Testis (tissue), 3 donors: ENCODE data around the gene BSN. TPM values are rescaled to one million over a fixed set of nuclear protein-coding genes. Genes with fewer than 3 reads are reported as not detected.
A peak's percentile ranks its signal among the peaks of the same experiment; 100 is the strongest.

Source experiments
- DNase-seq: peaks from one replicate; pipeline ENCODE4 v3.0.0-alpha.2; 2019
- H3K27ac ChIP-seq, 2 donors: fragments of 200-600 bp; sonication (generic); one replicate each; pipeline ENCODE4 v1.5.1; 2019
- H3K27me3 ChIP-seq: fragments of 200-600 bp; sonication (generic); one replicate; pipeline ENCODE4 v1.5.1; 2019
- H3K36me3 ChIP-seq: fragments of 200-600 bp; sonication (generic); one replicate; pipeline ENCODE4 v1.5.1; 2017; ENCODE audit warnings: low read depth; ENCODE audit errors: missing control alignments
- H3K4me1 ChIP-seq: fragments of 200-600 bp; sonication (generic); one replicate; pipeline ENCODE4 v1.5.1; 2019
- H3K4me3 ChIP-seq, 2 donors: fragments of 200-600 bp; sonication (generic); one replicate each; pipeline ENCODE4 v1.5.1; 2017 to 2019
- H3K9me3 ChIP-seq: fragments of 200-600 bp; sonication (generic); one replicate; pipeline ENCODE4 v1.5.1; 2017
- POLR2A ChIP-seq: fragments of 450-650 bp; IDR thresholded peaks from one replicate; pipeline ENCODE4 v1.6.1; 2017; ENCODE audit warnings: antibody characterized with exemption, mild to moderate bottlenecking, moderate library complexity
- WGBS, 2 donors: methylation state at CpG; one replicate each; pipeline ENCODE4 v1.1.5; 2018; 5-methylcytosine and 5-hydroxymethylcytosine counted together
- intact Hi-C: fragments of 100-400 bp; cut with DNase I; formaldehyde crosslinking; loops from one replicate; pipeline ENCODE4 v1.15.1; 2023; ENCODE audit warnings: low total_unique reads
- polyA plus RNA-seq: library from polyadenylated mRNA; stranded (reverse); fragments of 350-450 nt; fragmentation: Illumina TruSeq; extraction: RNeasy Lipid Tissue Mini Kit (QIAGEN cat#74804); gene quantifications from one replicate; pipeline ENCODE4 v1.2.3, GENCODE V29; 2014; ENCODE audit warnings: low read depth, low replicate concordance; ENCODE audit not compliant: insufficient read depth
- total RNA-seq, 2 donors: library from RNA; depleted of rRNA; stranded (reverse); fragments of >200 nt; gene quantifications; one replicate each; pipeline ENCODE4 v1.2.3, GENCODE V29; 2016
- TF ChIP-seq, protein P1 (sequence below), 3 experiments: fragments of 450-650 bp in 2 of 3; fragments of 200-600 bp in 1 of 3; sonication (generic) in 1 of 3; IDR thresholded peaks; one replicate each; pipeline ENCODE4 v1.5.1; 2016 to 2019; ENCODE audit warnings: antibody characterized with exemption in 3 of 3, mild to moderate bottlenecking in 2 of 3, moderate library complexity in 1 of 3

The BSN gene
- total and polyA plus RNA-seq, 3 donors from 2014 or later: 9.9 to 25.3 (median 18.9) TPM

DNA sequence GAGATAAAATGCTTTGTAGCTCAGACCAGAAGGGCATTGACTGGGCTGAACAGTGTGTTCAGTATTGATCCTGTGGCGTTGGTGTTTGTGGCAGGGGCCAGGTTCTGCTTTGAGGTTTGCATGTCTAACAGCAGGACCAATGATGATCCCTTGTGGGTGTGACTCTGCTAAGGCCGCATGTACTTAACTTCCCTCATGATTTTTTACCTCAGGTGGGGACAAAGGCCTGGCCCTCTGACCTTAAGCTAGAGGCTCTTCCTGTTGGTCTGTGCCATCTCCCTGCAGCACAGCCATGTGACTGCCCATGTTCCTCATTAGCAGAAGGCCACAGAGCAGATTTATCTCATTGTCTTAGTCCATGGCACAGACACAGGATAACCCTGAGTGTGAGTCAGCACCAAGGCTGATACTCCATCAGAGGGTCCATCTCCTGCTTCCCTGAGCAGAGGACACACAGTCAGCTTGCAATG, 34.3 kb upstream of the BSN start:
- H3K4me3 ChIP-seq: no peak overlapping the region
- intact Hi-C loops: no loop called here
- DNase-seq: no peak
- no peaks in the 10 kb centered on the region for H3K9me3 ChIP-seq
- peaks cover 27% of the 10 kb centered on the region for H3K4me1 ChIP-seq
- H3K27ac ChIP-seq: peak overlapping the region; percentile 11 to 25
- H3K36me3 ChIP-seq: no peaks in the 10 kb centered on the region
- WGBS, 2 donors: 72 to 87% methylated on average over 2 of the region's 2 CpGs
- TF ChIP-seq POLR2A: no peak
- TF ChIP-seq, protein P1, sequence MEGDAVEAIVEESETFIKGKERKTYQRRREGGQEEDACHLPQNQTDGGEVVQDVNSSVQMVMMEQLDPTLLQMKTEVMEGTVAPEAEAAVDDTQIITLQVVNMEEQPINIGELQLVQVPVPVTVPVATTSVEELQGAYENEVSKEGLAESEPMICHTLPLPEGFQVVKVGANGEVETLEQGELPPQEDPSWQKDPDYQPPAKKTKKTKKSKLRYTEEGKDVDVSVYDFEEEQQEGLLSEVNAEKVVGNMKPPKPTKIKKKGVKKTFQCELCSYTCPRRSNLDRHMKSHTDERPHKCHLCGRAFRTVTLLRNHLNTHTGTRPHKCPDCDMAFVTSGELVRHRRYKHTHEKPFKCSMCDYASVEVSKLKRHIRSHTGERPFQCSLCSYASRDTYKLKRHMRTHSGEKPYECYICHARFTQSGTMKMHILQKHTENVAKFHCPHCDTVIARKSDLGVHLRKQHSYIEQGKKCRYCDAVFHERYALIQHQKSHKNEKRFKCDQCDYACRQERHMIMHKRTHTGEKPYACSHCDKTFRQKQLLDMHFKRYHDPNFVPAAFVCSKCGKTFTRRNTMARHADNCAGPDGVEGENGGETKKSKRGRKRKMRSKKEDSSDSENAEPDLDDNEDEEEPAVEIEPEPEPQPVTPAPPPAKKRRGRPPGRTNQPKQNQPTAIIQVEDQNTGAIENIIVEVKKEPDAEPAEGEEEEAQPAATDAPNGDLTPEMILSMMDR (IDR thresholded peaks at IDR 0.05): no peak
- H3K27me3 ChIP-seq: no peaks in the 10 kb centered on the region

DNA sequence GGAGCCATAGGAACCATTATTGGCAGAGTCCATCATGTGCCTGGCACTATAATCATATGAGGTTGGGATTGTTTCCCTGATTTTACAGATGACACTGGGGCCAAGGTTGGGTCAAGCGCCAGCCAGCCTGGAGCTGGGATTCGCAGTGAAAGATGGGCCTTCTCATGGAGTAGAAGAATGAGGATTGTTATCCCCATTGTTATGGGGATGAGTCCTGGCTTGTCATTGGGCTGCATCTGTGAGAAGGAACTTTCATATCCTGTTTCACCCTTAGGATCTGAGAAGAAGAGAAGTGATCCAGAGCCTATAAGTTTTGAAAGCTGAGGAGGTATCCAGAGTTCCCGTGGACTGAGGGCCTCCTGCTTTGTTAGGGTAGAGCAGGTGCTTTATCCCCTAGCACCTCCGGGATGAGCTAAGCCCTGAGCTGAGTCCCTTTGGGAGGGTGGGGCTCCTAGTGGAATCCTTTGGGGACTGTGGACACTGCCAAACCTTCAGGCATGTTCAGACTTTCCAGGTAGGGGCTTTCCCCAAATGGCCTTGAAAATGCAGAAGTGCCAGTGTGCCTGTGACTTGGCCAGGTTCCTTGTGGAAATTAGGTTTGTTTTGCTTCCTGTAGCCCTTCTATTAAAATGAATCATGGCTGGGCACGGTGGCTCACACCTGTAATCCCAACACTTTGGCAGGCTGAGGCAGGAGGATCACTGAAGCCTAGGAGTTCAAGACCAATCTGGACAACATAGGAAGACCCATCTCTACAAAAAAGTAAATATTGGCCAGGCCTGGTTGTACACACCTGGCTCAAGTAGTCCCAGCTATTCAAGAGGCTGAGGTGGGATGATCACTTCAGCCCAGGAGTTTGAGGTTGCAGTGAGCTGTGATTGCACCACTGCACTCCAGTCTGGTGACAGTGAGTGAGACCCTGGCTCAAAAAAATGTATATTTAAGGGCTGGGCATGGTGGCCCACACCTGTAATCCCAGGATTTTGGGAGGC, 30.2 kb upstream of the BSN start:
- no peaks in the 10 kb centered on the region for H3K9me3 ChIP-seq
- DNase-seq: no peak
- H3K4me3 ChIP-seq: no peak overlapping the region
- WGBS, 2 donors: 79 to 82% methylated on average over 5 of the region's 5 CpGs
- H3K36me3 ChIP-seq: no peaks in the 10 kb centered on the region
- H3K27ac ChIP-seq: peak overlapping the region in 1 of 2 donors; percentile 19
- H3K27me3 ChIP-seq: no peaks in the 10 kb centered on the region
- TF ChIP-seq POLR2A: no peak
- TF ChIP-seq, protein P1 (IDR thresholded peaks at IDR 0.05): no peak
- intact Hi-C loops: no loop called here
- H3K4me1 ChIP-seq: peaks cover 24% of the 10 kb centered on the region

DNA sequence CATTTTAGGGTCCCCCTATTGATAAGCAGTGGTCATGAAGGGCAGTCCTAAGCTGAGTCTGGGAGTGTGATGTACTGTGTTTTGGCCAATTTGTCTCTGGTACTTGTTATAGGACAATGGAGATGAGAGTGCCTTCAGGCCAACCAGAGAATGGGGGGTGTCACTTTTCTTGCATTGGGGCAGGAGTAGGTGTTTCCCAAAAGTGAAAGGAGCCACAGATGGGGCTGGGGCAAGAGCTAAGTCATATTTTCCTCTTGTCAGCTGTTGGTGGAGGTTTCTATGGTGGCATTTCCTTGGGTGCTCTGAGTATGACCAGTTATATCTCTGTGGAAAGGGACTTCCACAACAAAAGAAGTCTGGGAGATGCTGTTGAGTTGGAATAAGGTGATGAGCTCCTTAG, 24.7 kb upstream of the BSN start:
- DNase-seq: no peak
- no peaks in the 10 kb centered on the region for H3K36me3 ChIP-seq
- H3K4me1 ChIP-seq: peaks cover 14% of the 10 kb centered on the region
- intact Hi-C loops: no loop called here
- H3K9me3 ChIP-seq: no peaks in the 10 kb centered on the region
- TF ChIP-seq POLR2A: no peak
- TF ChIP-seq, protein P1 (IDR thresholded peaks at IDR 0.05): no peak
- no peak overlapping the region for H3K4me3 ChIP-seq
- H3K27ac ChIP-seq: no peak overlapping the region
- H3K27me3 ChIP-seq: no peaks in the 10 kb centered on the region

DNA sequence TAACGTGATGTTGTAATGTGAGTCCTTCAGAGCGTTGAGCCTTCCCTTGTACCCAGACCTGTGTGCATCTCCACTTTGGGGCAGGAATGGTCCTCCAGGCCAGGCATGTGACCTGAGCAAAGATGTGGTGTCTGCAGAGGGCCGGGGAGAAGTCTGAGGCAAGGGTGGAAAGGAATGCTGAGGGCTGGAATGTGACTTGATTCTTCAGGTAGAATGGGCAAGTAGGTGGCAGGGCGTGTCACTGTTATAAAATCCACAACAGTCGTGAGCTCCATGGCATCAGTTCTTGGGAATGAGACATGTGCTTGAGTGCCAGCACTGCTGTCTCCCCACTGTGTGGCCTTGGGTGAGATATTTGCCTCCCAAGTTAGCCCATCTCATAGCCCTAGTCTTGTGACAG, 24.0 kb upstream of the BSN start:
- H3K27ac ChIP-seq: no peak overlapping the region
- H3K4me1 ChIP-seq: peaks cover 20% of the 10 kb centered on the region
- no peaks in the 10 kb centered on the region for H3K36me3 ChIP-seq
- DNase-seq: no peak
- H3K4me3 ChIP-seq: no peak overlapping the region
- H3K27me3 ChIP-seq: no peaks in the 10 kb centered on the region
- H3K9me3 ChIP-seq: no peaks in the 10 kb centered on the region
- intact Hi-C loops: no loop called here
- TF ChIP-seq, protein P1 (IDR thresholded peaks at IDR 0.05): no peak
- no peak for TF ChIP-seq POLR2A
- 84 to 85% methylated on average over 5 of the region's 5 CpGs for WGBS, 2 donors
